Aorta (tissue), 5 donors: ENCODE data around the gene IP6K3. TPM values are rescaled to one million over a fixed set of nuclear protein-coding genes. Genes with fewer than 3 reads are reported as not detected.

Source experiments
- ATAC-seq: fragments of 200-7000 bp; cut with Tn5 transposase; one replicate; pipeline ENCODE4 v1.9.1; 2022; ENCODE audit warnings: moderate library complexity; ENCODE audit not compliant: low FRiP score
- DNase-seq, 2 donors: peaks; one replicate each; pipeline ENCODE4 v3.0.0-alpha.2; 2020
- H3K27ac ChIP-seq, 2 donors: one replicate each; pipeline ENCODE4 v1.5.1; 2013; ENCODE audit warnings: low read length in 2 of 2, mild to moderate bottlenecking in 2 of 2, moderate library complexity in 2 of 2, control low read depth in 1 of 2, inconsistent platforms in 1 of 2, low read depth in 1 of 2
- H3K27me3 ChIP-seq, 2 donors: one replicate each; pipeline ENCODE4 v1.6.1; 2013; ENCODE audit warnings: control low read depth in 1 of 2, low read length in 1 of 2, mild to moderate bottlenecking in 1 of 2, moderate library complexity in 1 of 2; ENCODE audit not compliant: insufficient read depth in 2 of 2, control insufficient read depth in 1 of 2
- H3K36me3 ChIP-seq, 2 donors: one replicate each; pipeline ENCODE4 v1.6.1; 2013; ENCODE audit warnings: control low read depth in 1 of 2, low read length in 1 of 2, mild to moderate bottlenecking in 1 of 2; ENCODE audit not compliant: insufficient read depth in 2 of 2, control insufficient read depth in 1 of 2
- H3K4me1 ChIP-seq, 2 donors: one replicate each; pipeline ENCODE4 v1.6.1; 2013; ENCODE audit warnings: low read length in 2 of 2, control low read depth in 1 of 2, mild to moderate bottlenecking in 1 of 2, moderate library complexity in 1 of 2; ENCODE audit not compliant: insufficient read depth in 2 of 2, control insufficient read depth in 1 of 2
- H3K4me3 ChIP-seq, 2 donors: one replicate each; pipeline ENCODE4 v1.5.1; 2013; ENCODE audit warnings: low read length in 2 of 2, control low read depth in 1 of 2, mild to moderate bottlenecking in 1 of 2
- H3K9me3 ChIP-seq: one replicate; pipeline ENCODE4 v1.6.1; 2013; ENCODE audit warnings: mild to moderate bottlenecking, low read length; ENCODE audit not compliant: control insufficient read depth
- WGBS, 2 donors: extraction: QIAGEN DNeasy Blood & Tissue Kit; methylation state at CpG; one replicate each; pipeline ENCODE4 v1.1.7; 2013; 5-methylcytosine and 5-hydroxymethylcytosine counted together
- intact Hi-C, 2 donors: fragments of 100-400 bp; cut with DNase I; formaldehyde crosslinking; loops; one replicate each; pipeline versions ENCODE4 v1.14.2 to v1.15.0; 2022
- polyA plus RNA-seq, 2 donors: library from polyadenylated mRNA; stranded (reverse); fragments of 200-250 nt; gene quantifications; one replicate each; pipeline ENCODE4 v1.2.3, GENCODE V29; 2013
- total RNA-seq, 2 donors: library from RNA; stranded (reverse); fragmentation: NEBNext Ultra II Directional; extraction: Animal tissue kit (Norgen Biotek cat#: 25700); gene quantifications; one replicate each; pipeline ENCODE4 v1.2.1, GENCODE V29; 2021
- donor health status: healthy with polysubstance abuse.
- donor health status: Bipolar disorder and iron deficiency.
- donor health status: DM: no; HTN: no; CAD: no.
- donor health status: DM: no; HTN: no; CAD: no.
- donor health status: DM: yes; HTN: yes; CAD: no.

The IP6K3 gene
- total and polyA plus RNA-seq, 4 donors = 0.63 to 1.0 TPM; not detected in 2

- Histone ChIP-seq H3K27me3 (no peaks in the 10 kb centered on the region), H3K36me3 (no peaks in the 10 kb centered on the region), H3K27ac (no peak overlapping the region), H3K4me1 (no peaks in the 10 kb centered on the region), H3K4me3 (no peak overlapping the region), H3K9me3 (no peaks in the 10 kb centered on the region)
- no peak for DNase-seq
- WGBS, 2 donors = 86 to 91% methylated on average over 7 of the region's 7 CpGs
- intact Hi-C loops = no loop called here
- no peak for ATAC-seq
Measured at GRCh38 chr6:33749401-33749800, 2.7 kb upstream of the IP6K3 start.

GRCh38 chr6:33748841-33749240 is 2.1 kb upstream of the IP6K3 start:
- no peaks in the 10 kb centered on the region for H3K4me1 ChIP-seq
- intact Hi-C loops = no loop called here
- no peaks in the 10 kb centered on the region for H3K27me3 ChIP-seq
- no peaks in the 10 kb centered on the region for H3K9me3 ChIP-seq
- no peak for ATAC-seq
- H3K27ac ChIP-seq = no peak overlapping the region
- no peak overlapping the region for H3K4me3 ChIP-seq
- no peak for DNase-seq
- no peaks in the 10 kb centered on the region for H3K36me3 ChIP-seq
- 80 to 82% methylated on average over 4 of the region's 4 CpGs for WGBS, 2 donors

- Histone ChIP-seq H3K27ac (no peak overlapping the region), H3K4me1 (no peaks in the 10 kb centered on the region), H3K4me3 (no peak overlapping the region), H3K36me3 (no peaks in the 10 kb centered on the region), H3K27me3 (no peaks in the 10 kb centered on the region), H3K9me3 (no peaks in the 10 kb centered on the region)
- no peak for ATAC-seq
- DNase-seq = no peak
- WGBS, 2 donors = 85 to 92% methylated on average over 5 of the region's 5 CpGs
- intact Hi-C loops = no loop called here
Measured at GRCh38 chr6:33747823-33748222, 1.1 kb upstream of the IP6K3 start.

- no peak overlapping the region for H3K27ac ChIP-seq
- no peaks in the 10 kb centered on the region for H3K27me3 ChIP-seq
- H3K9me3 ChIP-seq = no peaks in the 10 kb centered on the region
- 24 to 29% methylated on average over 14 of the region's 14 CpGs for WGBS, 2 donors
- H3K4me3 ChIP-seq = no peak overlapping the region
- no peak for DNase-seq
- no peaks in the 10 kb centered on the region for H3K36me3 ChIP-seq
- no peaks in the 10 kb centered on the region for H3K4me1 ChIP-seq
- intact Hi-C loops = no loop called here
- ATAC-seq = no peak
Measured at GRCh38 chr6:33746036-33746600, 587 bp downstream of the IP6K3 start.

- no peaks in the 10 kb centered on the region for H3K27me3 ChIP-seq
- no peak overlapping the region for H3K4me3 ChIP-seq
- no peak overlapping the region for H3K27ac ChIP-seq
- H3K36me3 ChIP-seq = no peaks in the 10 kb centered on the region
- intact Hi-C loops = no loop called here
- ATAC-seq (no peak), DNase-seq (no peak)
- H3K4me1 ChIP-seq = no peaks in the 10 kb centered on the region
- 86 to 88% methylated on average over 7 of the region's 7 CpGs for WGBS, 2 donors
- no peaks in the 10 kb centered on the region for H3K9me3 ChIP-seq
Measured at GRCh38 chr6:33745548-33745947, 1.2 kb downstream of the IP6K3 start.

- no peak for ATAC-seq
- no peak for DNase-seq
- 66 to 68% methylated on average over 13 of the region's 13 CpGs for WGBS, 2 donors
Measured at GRCh38 chr6:33744895-33745546, 1.7 kb downstream of the IP6K3 start.

GRCh38 chr6:33744001-33744848 is 2.5 kb downstream of the IP6K3 start:
- no peaks in the 10 kb centered on the region for H3K9me3 ChIP-seq
- H3K4me1 ChIP-seq = no peaks in the 10 kb centered on the region
- no peak overlapping the region for H3K27ac ChIP-seq
- 33 to 35% methylated on average over 11 of the region's 11 CpGs for WGBS, 2 donors
- peak; percentile 74 for ATAC-seq
- DNase-seq = peak; percentile 70 to 90
- no peaks in the 10 kb centered on the region for H3K27me3 ChIP-seq
- no peaks in the 10 kb centered on the region for H3K36me3 ChIP-seq
- intact Hi-C loops = loop anchor here in 1 of 2 donors (5.0 kb wide), 1 partner anchor 408 kb away; no protein-coding TSS in a partner anchor
- H3K4me3 ChIP-seq = no peak overlapping the region

More at GRCh38 chr6:33744895-33745546, 1.7 kb downstream of the IP6K3 start:
- Histone ChIP-seq H3K9me3 (no peaks in the 10 kb centered on the region), H3K27ac (no peak overlapping the region), H3K27me3 (no peaks in the 10 kb centered on the region), H3K36me3 (no peaks in the 10 kb centered on the region), H3K4me3 (no peak overlapping the region), H3K4me1 (no peaks in the 10 kb centered on the region)
- intact Hi-C loops = loop anchor here in 1 of 2 donors (5.0 kb wide), 1 partner anchor 407 kb away; no protein-coding TSS in a partner anchor

- ATAC-seq (no peak), DNase-seq (no peak)
- no peaks in the 10 kb centered on the region for H3K36me3 ChIP-seq
- intact Hi-C loops = loop anchor here in 1 of 2 donors (5.0 kb wide), 1 partner anchor 409 kb away; no protein-coding TSS in a partner anchor
- H3K9me3 ChIP-seq = no peaks in the 10 kb centered on the region
- no peaks in the 10 kb centered on the region for H3K4me1 ChIP-seq
- WGBS, 2 donors = 39 to 40% methylated on average over 7 of the region's 7 CpGs
- H3K4me3 ChIP-seq = no peak overlapping the region
- H3K27ac ChIP-seq = no peak overlapping the region
- no peaks in the 10 kb centered on the region for H3K27me3 ChIP-seq
Measured at GRCh38 chr6:33742837-33743236, 3.9 kb downstream of the IP6K3 start.
